Lower leg skin (tissue), 4 donors: ENCODE measurements around the gene SLC6A13. TPM values are rescaled to one million over a fixed set of nuclear protein-coding genes. Genes with fewer than 3 reads are reported as not detected.

Source experiments
- DNase-seq, 2 donors: peaks; one replicate each; pipeline ENCODE4 v3.0.0-alpha.2; 2019; ENCODE audit warnings: low spot score in 2 of 2
- H3K4me3 ChIP-seq: fragments of 200-600 bp; sonication (generic); 2 replicates; pipeline ENCODE4 v1.5.1; 2017; ENCODE audit warnings: mild to moderate bottlenecking, low read depth; ENCODE audit not compliant: poor library complexity, severe bottlenecking
- POLR2A ChIP-seq, 2 donors: fragments of 450-650 bp; IDR thresholded peaks; one replicate each; pipeline ENCODE4 v1.6.1; 2016 to 2017; ENCODE audit warnings: antibody characterized with exemption in 2 of 2, mild to moderate bottlenecking in 1 of 2, moderate library complexity in 1 of 2
- WGBS, 2 donors: methylation state at CpG; one replicate each; pipeline ENCODE4 v1.1.5; 2018; 5-methylcytosine and 5-hydroxymethylcytosine counted together
- intact Hi-C: fragments of 100-400 bp; cut with DNase I; formaldehyde crosslinking; loops from one replicate; pipeline ENCODE4 v1.15.0; 2023; ENCODE audit warnings: low total_unique reads
- total RNA-seq, 4 donors: library from RNA; depleted of rRNA; stranded (reverse); fragments of >200 nt; gene quantifications; one replicate each; pipeline ENCODE4 v1.1.0, GENCODE V29; 2016
- TF ChIP-seq, protein P1 (sequence below), 3 donors: fragments of 450-650 bp; IDR thresholded peaks; one replicate each; pipeline ENCODE4 v1.5.1; 2016; ENCODE audit warnings: antibody characterized with exemption in 3 of 3, mild to moderate bottlenecking in 3 of 3, moderate library complexity in 2 of 3

SLC6A13 gene
- total RNA-seq, 4 donors from 2014 or later = not detected

DNA sequence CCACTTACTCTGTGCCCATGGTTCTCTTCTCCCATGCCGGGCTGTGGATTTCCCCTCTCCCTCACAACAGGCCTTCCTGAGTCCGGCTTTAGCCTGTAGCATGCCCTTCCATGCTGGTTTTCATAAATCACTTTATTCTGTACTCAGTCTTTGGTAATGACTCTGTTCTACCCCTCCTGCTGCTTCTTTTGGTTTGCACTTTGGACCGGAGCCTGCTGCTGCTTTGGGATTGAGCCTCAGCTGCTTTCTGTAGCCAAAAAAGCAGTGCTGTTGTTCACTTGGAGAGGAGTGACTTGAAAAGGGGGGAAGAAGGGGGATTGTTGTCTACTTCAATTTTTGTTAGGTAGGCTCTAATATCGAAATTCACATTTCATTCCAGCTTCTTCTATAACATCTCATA lies 8.5 kb upstream of the SLC6A13 start:
- no peak for DNase-seq
- intact Hi-C loops = no loop called here
- no peak overlapping the region for H3K4me3 ChIP-seq
- TF ChIP-seq POLR2A (IDR thresholded peaks at IDR 0.05) = no peak
- TF ChIP-seq, protein P1, sequence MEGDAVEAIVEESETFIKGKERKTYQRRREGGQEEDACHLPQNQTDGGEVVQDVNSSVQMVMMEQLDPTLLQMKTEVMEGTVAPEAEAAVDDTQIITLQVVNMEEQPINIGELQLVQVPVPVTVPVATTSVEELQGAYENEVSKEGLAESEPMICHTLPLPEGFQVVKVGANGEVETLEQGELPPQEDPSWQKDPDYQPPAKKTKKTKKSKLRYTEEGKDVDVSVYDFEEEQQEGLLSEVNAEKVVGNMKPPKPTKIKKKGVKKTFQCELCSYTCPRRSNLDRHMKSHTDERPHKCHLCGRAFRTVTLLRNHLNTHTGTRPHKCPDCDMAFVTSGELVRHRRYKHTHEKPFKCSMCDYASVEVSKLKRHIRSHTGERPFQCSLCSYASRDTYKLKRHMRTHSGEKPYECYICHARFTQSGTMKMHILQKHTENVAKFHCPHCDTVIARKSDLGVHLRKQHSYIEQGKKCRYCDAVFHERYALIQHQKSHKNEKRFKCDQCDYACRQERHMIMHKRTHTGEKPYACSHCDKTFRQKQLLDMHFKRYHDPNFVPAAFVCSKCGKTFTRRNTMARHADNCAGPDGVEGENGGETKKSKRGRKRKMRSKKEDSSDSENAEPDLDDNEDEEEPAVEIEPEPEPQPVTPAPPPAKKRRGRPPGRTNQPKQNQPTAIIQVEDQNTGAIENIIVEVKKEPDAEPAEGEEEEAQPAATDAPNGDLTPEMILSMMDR (IDR thresholded peaks at IDR 0.05) = no peak
- WGBS, 2 donors = 56 to 69% methylated on average over 4 of the region's 4 CpGs

DNA sequence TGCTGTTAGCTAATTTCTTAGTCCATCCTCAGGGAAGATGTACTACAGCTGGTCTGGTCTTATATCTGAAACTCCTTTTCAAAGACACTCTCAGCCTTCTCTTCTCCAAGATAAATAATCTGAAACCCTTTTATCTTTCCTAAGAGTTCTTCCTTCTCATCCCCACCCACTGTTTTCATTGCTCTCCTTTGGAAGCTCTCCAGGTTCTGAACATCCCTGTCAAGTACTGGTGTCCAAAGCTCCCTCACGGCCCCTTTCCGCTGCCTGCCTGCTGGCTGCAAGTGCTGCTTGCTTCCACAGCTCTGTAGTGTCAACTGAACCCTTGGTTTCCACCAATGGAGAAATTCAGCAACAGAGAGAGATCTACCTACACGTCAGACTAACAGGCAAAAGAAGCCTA lies 6.6 kb upstream of the SLC6A13 start:
- no peak for DNase-seq
- H3K4me3 ChIP-seq = no peak overlapping the region
- no peak for TF ChIP-seq POLR2A (IDR thresholded peaks at IDR 0.05)
- TF ChIP-seq, protein P1 (IDR thresholded peaks at IDR 0.05) = no peak
- WGBS, 2 donors = 30 to 33% methylated on average over 3 of the region's 3 CpGs
- intact Hi-C loops = no loop called here

DNA sequence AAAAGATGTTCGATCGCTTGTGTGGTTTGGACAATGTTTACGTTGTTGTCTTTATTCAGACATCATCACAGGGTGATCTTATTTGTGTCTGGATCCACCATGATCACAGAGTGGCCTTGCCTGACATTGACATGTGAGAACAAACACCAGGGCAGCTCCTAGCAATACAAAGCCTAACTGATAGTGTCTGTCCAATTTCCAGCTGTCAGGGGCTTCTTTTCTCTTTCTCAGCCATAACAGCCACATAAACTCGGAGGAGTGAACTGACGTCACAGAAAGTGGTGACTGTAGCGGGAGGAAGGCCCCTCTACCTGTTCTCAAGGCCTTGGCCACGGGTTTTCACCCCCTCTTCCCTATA lies 5.8 kb upstream of the SLC6A13 start:
- DNase-seq = no peak
- 77 to 79% methylated on average over 7 of the region's 7 CpGs for WGBS, 2 donors
- no peak overlapping the region for H3K4me3 ChIP-seq
- intact Hi-C loops = no loop called here
- TF ChIP-seq, protein P1 (IDR thresholded peaks at IDR 0.05) = no peak
- TF ChIP-seq POLR2A (IDR thresholded peaks at IDR 0.05) = no peak

DNA sequence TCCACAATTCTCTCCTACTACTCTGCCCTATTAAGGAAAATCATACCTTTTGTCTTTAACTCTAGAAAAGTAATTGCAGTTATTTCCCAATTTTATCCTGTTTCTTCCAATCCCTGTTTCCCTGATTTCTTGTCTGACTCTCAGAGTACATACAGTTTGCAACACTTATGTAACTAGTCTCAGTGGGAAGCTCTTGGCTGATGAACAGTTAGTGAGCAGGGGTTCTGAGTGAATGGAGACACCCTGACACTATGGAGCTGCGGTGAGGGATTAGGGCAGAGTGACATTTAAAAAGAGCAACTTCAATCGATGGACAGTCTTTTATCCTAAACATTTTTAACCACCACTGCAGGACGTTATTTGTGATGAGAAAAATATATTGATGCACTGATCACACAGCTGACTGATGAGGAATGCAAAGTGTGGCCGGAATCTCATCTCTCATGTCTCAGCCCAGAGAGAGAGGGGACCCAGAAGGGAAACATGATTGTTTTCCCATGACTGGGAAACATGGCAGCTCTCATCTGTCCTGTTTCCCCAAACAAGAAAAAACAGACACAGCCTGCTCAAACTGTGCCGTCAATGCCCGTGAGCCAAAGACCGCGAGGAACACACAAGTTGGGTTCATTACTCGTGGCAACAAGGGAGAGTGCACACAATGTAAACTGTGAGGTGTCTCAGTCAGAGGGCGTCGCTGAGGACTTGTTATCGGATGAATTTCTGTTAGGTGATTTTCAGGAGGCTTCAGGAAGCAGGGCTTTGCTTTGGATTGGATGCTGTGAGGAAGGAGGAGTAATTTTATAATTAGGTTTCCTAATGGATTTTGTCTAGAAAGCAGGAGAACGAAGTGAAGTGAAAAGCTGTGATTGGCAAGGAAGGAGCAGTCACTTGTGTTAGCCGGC lies 5.2 kb upstream of the SLC6A13 start:
- no peak for TF ChIP-seq POLR2A (IDR thresholded peaks at IDR 0.05)
- TF ChIP-seq, protein P1 (IDR thresholded peaks at IDR 0.05) = no peak
- intact Hi-C loops = no loop called here

DNA sequence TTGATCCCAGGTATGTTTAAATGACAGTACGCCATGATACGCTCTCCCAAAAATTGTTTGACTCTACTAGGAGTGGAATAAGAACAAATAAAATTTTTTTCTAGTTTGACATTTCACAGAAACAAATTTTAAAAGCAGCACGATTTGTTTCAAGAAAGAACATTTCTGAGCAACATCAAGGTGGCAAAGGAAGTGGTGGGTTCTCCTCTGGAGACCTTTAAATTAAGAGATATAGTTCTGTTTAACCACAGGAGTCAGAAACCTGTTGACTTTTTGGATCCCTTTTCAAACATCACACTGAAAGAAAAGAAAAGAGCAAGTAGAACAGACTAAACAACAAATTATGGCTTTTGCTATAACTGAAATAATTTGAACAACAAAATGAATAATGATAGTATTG lies 2.5 kb upstream of the SLC6A13 start:
- 52 to 57% methylated on average over 3 of the region's 3 CpGs for WGBS, 2 donors
- no peak for DNase-seq
- H3K4me3 ChIP-seq = no peak overlapping the region
- intact Hi-C loops = no loop called here
- TF ChIP-seq POLR2A (IDR thresholded peaks at IDR 0.05) = no peak
- TF ChIP-seq, protein P1 (IDR thresholded peaks at IDR 0.05) = no peak

More for the DNA sequence above, 5.2 kb upstream of the SLC6A13 start:
- WGBS, 2 donors = 54 to 63% methylated on average over 14 of the region's 14 CpGs
- DNase-seq = no peak
- H3K4me3 ChIP-seq = no peak overlapping the region
